NOMO-1 (cell line): Measurements from ENCODE around the gene MED23.

Experiments
- DNase-seq, 2 experiments: peaks; one replicate each; lab custom pipeline; 2025; ENCODE audit not compliant: unreplicated experiment in 2 of 2; lab: John Stamatoyannopoulos, UW

Gene MED23

DNA sequence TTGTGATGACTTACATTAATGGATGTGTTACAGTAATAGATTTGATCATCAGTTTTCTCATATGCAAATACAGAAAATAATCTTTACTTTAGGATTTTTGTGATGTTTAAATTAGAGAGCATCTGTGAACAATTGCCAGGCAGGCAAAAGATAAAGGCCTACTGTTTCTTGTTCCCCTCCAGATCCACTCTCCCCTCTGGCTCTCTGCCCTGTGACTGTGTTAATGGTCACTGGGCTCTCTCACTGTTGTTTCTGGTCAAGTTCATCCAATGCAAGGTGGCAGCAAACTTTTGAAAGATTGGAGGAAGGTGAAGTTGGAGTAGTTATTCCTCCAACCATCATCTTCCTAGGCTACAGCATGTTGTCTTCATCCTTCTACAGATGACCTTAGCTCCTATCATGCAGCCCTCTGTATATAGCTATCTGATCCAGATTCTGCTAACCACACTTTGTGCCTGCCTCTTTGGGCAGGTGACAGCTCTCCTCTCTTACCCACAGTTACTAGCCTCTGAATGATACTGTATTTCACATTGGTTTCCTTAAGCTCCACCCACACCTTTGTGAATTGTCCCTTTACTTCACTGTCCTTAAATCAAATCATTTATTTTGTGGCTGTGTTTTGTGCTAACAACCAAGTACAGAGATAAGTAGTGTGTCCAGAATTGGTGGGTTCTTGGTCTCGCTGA is 103.9 kb downstream of the MED23 start:
- DNase-seq, result no peak
